MM.1S (cell line): Measurements from ENCODE around the gene CLCN4.

ENCODE experiments used
- DNase-seq: peaks from one replicate; pipeline ENCODE4 v3.0.0-alpha.2; 2015
- H2AFZ ChIP-seq: fragments of 300-600 bp; sonication (generic); 2 replicates; pipeline ENCODE4 v1.6.0; 2016; ENCODE audit warnings: antibody characterized with exemption, low read length
- H3F3A ChIP-seq: fragments of 300-600 bp; sonication (generic); 2 replicates; pipeline ENCODE4 v1.6.1; 2016; ENCODE audit warnings: mild to moderate bottlenecking, antibody characterized with exemption, low read length, moderate library complexity, mixed read lengths; ENCODE audit not compliant: insufficient read depth
- H3K27ac ChIP-seq: fragments of 300-600 bp; sonication (generic); 2 replicates; pipeline ENCODE4 v1.5.1; 2016; ENCODE audit warnings: mild to moderate bottlenecking, low read length
- H3K27me3 ChIP-seq: fragments of 300-600 bp; sonication (generic); replicated peaks from 2 replicates; pipeline ENCODE4 v1.6.0; 2016; ENCODE audit warnings: low read length; ENCODE audit not compliant: insufficient read depth
- H3K36me3 ChIP-seq: fragments of 300-600 bp; sonication (generic); replicated peaks from 2 replicates; pipeline ENCODE4 v1.6.1; 2016; ENCODE audit warnings: mild to moderate bottlenecking, low read length, mixed read lengths; ENCODE audit not compliant: insufficient read depth
- H3K4me1 ChIP-seq: fragments of 300-600 bp; sonication (generic); 2 replicates; pipeline ENCODE4 v1.6.1; 2016; ENCODE audit warnings: low read length, mixed read lengths
- H3K4me2 ChIP-seq: fragments of 300-600 bp; sonication (generic); 2 replicates; pipeline ENCODE4 v1.6.0; 2016; ENCODE audit warnings: low read depth, low read length
- H3K4me3 ChIP-seq: fragments of 300-600 bp; sonication (generic); 2 replicates; pipeline ENCODE4 v1.5.1; 2016; ENCODE audit warnings: low read length, mixed read lengths
- H3K79me2 ChIP-seq: fragments of 300-600 bp; sonication (generic); 2 replicates; pipeline ENCODE4 v1.6.1; 2016; ENCODE audit warnings: mixed run types, low read length, mixed read lengths
- H3K9ac ChIP-seq: fragments of 300-600 bp; sonication (generic); 2 replicates; pipeline ENCODE4 v1.6.1; 2016; ENCODE audit warnings: low read length, mixed read lengths
- H3K9me2 ChIP-seq: fragments of 300-600 bp; sonication (generic); replicated peaks from 2 replicates; pipeline ENCODE4 v1.6.1; 2016; ENCODE audit warnings: mild to moderate bottlenecking, low read length, mixed read lengths; ENCODE audit not compliant: insufficient read depth
- H3K9me3 ChIP-seq: fragments of 300-600 bp; sonication (generic); replicated peaks from 2 replicates; pipeline ENCODE4 v1.6.1; 2016; ENCODE audit warnings: mild to moderate bottlenecking, low read length, mixed read lengths; ENCODE audit not compliant: insufficient read depth
- H4K20me1 ChIP-seq: fragments of 300-600 bp; sonication (generic); 2 replicates; pipeline ENCODE4 v1.6.1; 2016; ENCODE audit warnings: mild to moderate bottlenecking, low read length, moderate library complexity, mixed read lengths; ENCODE audit not compliant: insufficient read depth
- CTCF ChIP-seq: fragments of 300-600 bp; sonication (generic); IDR thresholded peaks from 2 replicates; pipeline ENCODE4 v1.5.1; 2016; ENCODE audit warnings: antibody characterized with exemption, low read length, mixed read lengths
- EZH2 ChIP-seq: fragments of 300-600 bp; sonication (generic); optimal IDR thresholded peaks from 2 replicates; pipeline ENCODE3; 2017; ENCODE audit warnings: low read depth, mild to moderate bottlenecking, antibody characterized with exemption, low read length, mixed read lengths
- EZH2phosphoT487 ChIP-seq: fragments of 300-600 bp; sonication (generic); IDR thresholded peaks from 2 replicates; pipeline ENCODE4 v1.6.1; 2018; ENCODE audit warnings: antibody characterized with exemption, low read length

CLCN4 gene

DNA sequence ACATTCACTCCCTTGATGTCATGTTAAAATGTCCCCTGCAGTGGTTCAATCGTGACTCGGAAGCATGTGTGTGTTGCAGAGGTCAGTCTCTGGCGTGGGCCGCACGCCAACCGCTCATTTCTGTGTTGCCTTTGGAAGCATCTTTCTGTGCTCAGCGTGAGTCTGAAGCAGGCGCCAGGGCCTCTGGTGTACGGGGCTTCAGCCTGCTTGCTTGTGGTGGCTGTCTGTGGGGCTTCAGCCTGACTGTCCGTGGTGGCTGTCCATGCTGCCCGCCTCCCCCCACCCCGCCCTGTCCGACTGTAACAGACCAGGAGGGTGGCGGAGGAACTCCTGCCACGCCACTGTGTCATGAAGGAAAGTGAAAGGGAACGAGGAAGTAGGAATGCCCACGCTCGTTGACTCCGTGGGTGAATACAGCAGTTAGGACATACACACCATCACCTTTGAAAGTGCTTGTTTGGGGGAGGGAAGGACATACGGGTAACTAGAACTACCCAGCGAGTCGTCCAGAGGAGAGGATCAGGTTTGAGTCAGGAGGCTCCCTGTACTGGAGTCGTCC, 14.7 kb upstream of the CLCN4 start:
- H3F3A ChIP-seq, result no peaks in the 10 kb centered on the region
- no peaks in the 10 kb centered on the region for H3K36me3 ChIP-seq
- no peaks in the 10 kb centered on the region for H3K79me2 ChIP-seq
- no peak overlapping the region for H2AFZ ChIP-seq
- no peaks in the 10 kb centered on the region for H3K9me3 ChIP-seq
- no peak overlapping the region for H3K4me2 ChIP-seq
- H3K9me2 ChIP-seq, result no peaks in the 10 kb centered on the region
- no peak overlapping the region for H3K9ac ChIP-seq
- no peak for DNase-seq
- no peak overlapping the region for H3K4me3 ChIP-seq
- no peaks in the 10 kb centered on the region for H4K20me1 ChIP-seq
- no peak overlapping the region for H3K27ac ChIP-seq
- H3K4me1 ChIP-seq, result no peaks in the 10 kb centered on the region
- no peaks in the 10 kb centered on the region for H3K27me3 ChIP-seq
- TF ChIP-seq EZH2 (no peak), CTCF (no peak)

- H4K20me1 ChIP-seq, result no peaks in the 10 kb centered on the region
- no peaks in the 10 kb centered on the region for H3F3A ChIP-seq
- no peak for DNase-seq
- H3K27me3 ChIP-seq, result no peaks in the 10 kb centered on the region
- no peak overlapping the region for H3K27ac ChIP-seq
- H3K4me2 ChIP-seq, result no peak overlapping the region
- no peaks in the 10 kb centered on the region for H3K36me3 ChIP-seq
- H2AFZ ChIP-seq, result no peak overlapping the region
- no peaks in the 10 kb centered on the region for H3K9me2 ChIP-seq
- no peak overlapping the region for H3K9ac ChIP-seq
- H3K9me3 ChIP-seq, result no peaks in the 10 kb centered on the region
- no peaks in the 10 kb centered on the region for H3K79me2 ChIP-seq
- no peak for TF ChIP-seq CTCF
- TF ChIP-seq EZH2phosphoT487, result no peak
- TF ChIP-seq EZH2, result no peak
- H3K4me3 ChIP-seq, result no peak overlapping the region
- H3K4me1 ChIP-seq, result no peaks in the 10 kb centered on the region
Observed at GRCh38 chrX:10143071-10143983, 13.4 kb upstream of the CLCN4 start.

- Histone ChIP-seq H3K27ac (no peak overlapping the region), H3K36me3 (no peaks in the 10 kb centered on the region), H3K9me2 (no peaks in the 10 kb centered on the region), H3K9ac (no peak overlapping the region), H3K79me2 (no peaks in the 10 kb centered on the region), H3K4me1 (no peaks in the 10 kb centered on the region), H3K27me3 (no peaks in the 10 kb centered on the region), H3K9me3 (no peaks in the 10 kb centered on the region), H3F3A (no peaks in the 10 kb centered on the region), H4K20me1 (no peaks in the 10 kb centered on the region), H3K4me3 (no peak overlapping the region), H3K4me2 (no peak overlapping the region), H2AFZ (no peak overlapping the region)
- DNase-seq, result no peak
- TF ChIP-seq CTCF, result no peak
- no peak for TF ChIP-seq EZH2phosphoT487
- no peak for TF ChIP-seq EZH2
Observed at GRCh38 chrX:10146346-10146745, 10.4 kb upstream of the CLCN4 start.
